Muscle layer of duodenum (tissue), 2 donors: ENCODE data around the gene FMNL2.
A peak's percentile ranks its signal among the peaks of the same experiment; 100 is the strongest.
"Not testable (repeated sequence)": the region's sequence is repeated elsewhere in the genome, so short reads cannot be mapped to it uniquely, and the experiment has no call there.

Experiments used
- H3K27ac ChIP-seq: one replicate; pipeline ENCODE4 v1.7.0; 2013; ENCODE audit warnings: mild to moderate bottlenecking, low read length
- H3K27me3 ChIP-seq: one replicate; pipeline ENCODE4 v1.7.0; 2013; ENCODE audit warnings: low read depth, mild to moderate bottlenecking, control low read depth, low read length
- H3K36me3 ChIP-seq, 2 donors: one replicate each; pipeline ENCODE4 v1.7.0; 2013; ENCODE audit warnings: low read length in 2 of 2, control low read depth in 1 of 2, mild to moderate bottlenecking in 1 of 2; ENCODE audit not compliant: insufficient read depth in 2 of 2, control insufficient read depth in 1 of 2
- H3K4me1 ChIP-seq, 2 donors: one replicate each; pipeline ENCODE4 v1.7.0; 2013; ENCODE audit warnings: low read length in 2 of 2, mild to moderate bottlenecking in 2 of 2, control low read depth in 1 of 2, moderate library complexity in 1 of 2; ENCODE audit not compliant: insufficient read depth in 2 of 2, control insufficient read depth in 1 of 2
- H3K4me3 ChIP-seq, 2 donors: one replicate each; pipeline ENCODE4 v1.7.0; 2013; ENCODE audit warnings: low read length in 2 of 2, low read depth in 1 of 2, mild to moderate bottlenecking in 1 of 2
- H3K9me3 ChIP-seq, 2 donors: one replicate each; pipeline ENCODE4 v1.7.0; 2013; ENCODE audit warnings: low read length in 2 of 2, control low read depth in 1 of 2, mild to moderate bottlenecking in 1 of 2; ENCODE audit not compliant: control insufficient read depth in 1 of 2
- donor health status: healthy.

FMNL2 gene

GRCh38 chr2:152322222-152322621 lies 12.8 kb upstream of the FMNL2 start:
- Histone ChIP-seq H3K4me1 (no peaks in the 10 kb centered on the region), H3K9me3 (no peaks in the 10 kb centered on the region), H3K27me3 (no peaks in the 10 kb centered on the region), H3K27ac (no peak overlapping the region), H3K4me3 (no peak overlapping the region), H3K36me3 (no peaks in the 10 kb centered on the region)

- not testable (repeated sequence) for H3K27me3 ChIP-seq, H3K4me3 ChIP-seq, H3K4me1 ChIP-seq, H3K9me3 ChIP-seq, H3K27ac ChIP-seq, H3K36me3 ChIP-seq
Observed at GRCh38 chr2:152325126-152325525, 9.8 kb upstream of the FMNL2 start.

GRCh38 chr2:152326710-152327109 lies 8.3 kb upstream of the FMNL2 start:
- H3K27ac ChIP-seq = no peak overlapping the region
- H3K9me3 ChIP-seq = no peaks in the 10 kb centered on the region
- H3K4me3 ChIP-seq = no peak overlapping the region
- no peaks in the 10 kb centered on the region for H3K36me3 ChIP-seq
- H3K27me3 ChIP-seq = no peaks in the 10 kb centered on the region
- no peaks in the 10 kb centered on the region for H3K4me1 ChIP-seq

GRCh38 chr2:152328013-152328412 lies 7.0 kb upstream of the FMNL2 start:
- Histone ChIP-seq H3K36me3 (no peaks in the 10 kb centered on the region), H3K4me3 (no peak overlapping the region), H3K27ac (no peak overlapping the region), H3K27me3 (no peaks in the 10 kb centered on the region), H3K9me3 (no peaks in the 10 kb centered on the region), H3K4me1 (no peaks in the 10 kb centered on the region)

- Histone ChIP-seq H3K9me3 (no peaks in the 10 kb centered on the region), H3K27me3 (no peaks in the 10 kb centered on the region), H3K4me1 (no peaks in the 10 kb centered on the region), H3K4me3 (no peak overlapping the region), H3K36me3 (no peaks in the 10 kb centered on the region), H3K27ac (no peak overlapping the region)
Observed at GRCh38 chr2:152330235-152330866, 4.6 kb upstream of the FMNL2 start.

GRCh38 chr2:152334701-152335015 lies 316 bp upstream of the FMNL2 start:
- Histone ChIP-seq H3K9me3 (no peaks in the 10 kb centered on the region), H3K4me1 (peaks cover 0 to 16% of the 10 kb centered on the region in 2 donors), H3K36me3 (no peaks in the 10 kb centered on the region), H3K4me3 (peak overlapping the region; percentile 68 to 97), H3K27ac (no peak overlapping the region), H3K27me3 (no peaks in the 10 kb centered on the region)

GRCh38 chr2:152335726-152336118 lies 748 bp downstream of the FMNL2 start:
- H3K27ac ChIP-seq = peak overlapping the region; percentile 65
- H3K4me1 ChIP-seq = peaks cover 0 to 16% of the 10 kb centered on the region in 2 donors
- peak overlapping the region; percentile 68 to 97 for H3K4me3 ChIP-seq
- no peaks in the 10 kb centered on the region for H3K9me3 ChIP-seq
- H3K36me3 ChIP-seq = no peaks in the 10 kb centered on the region
- H3K27me3 ChIP-seq = no peaks in the 10 kb centered on the region

- H3K27ac ChIP-seq = peak overlapping the region; percentile 65
- H3K4me1 ChIP-seq = peaks cover 0 to 16% of the 10 kb centered on the region in 2 donors
- no peaks in the 10 kb centered on the region for H3K36me3 ChIP-seq
- H3K4me3 ChIP-seq = peak overlapping the region; percentile 68 to 97
- H3K27me3 ChIP-seq = no peaks in the 10 kb centered on the region
- no peaks in the 10 kb centered on the region for H3K9me3 ChIP-seq
Observed at GRCh38 chr2:152336119-152336853, 1.3 kb downstream of the FMNL2 start.

- Histone ChIP-seq H3K4me3 (peak overlapping the region; percentile 68 to 97), H3K36me3 (no peaks in the 10 kb centered on the region), H3K27ac (peak overlapping the region; percentile 65), H3K27me3 (no peaks in the 10 kb centered on the region), H3K9me3 (no peaks in the 10 kb centered on the region), H3K4me1 (peaks cover 0 to 16% of the 10 kb centered on the region in 2 donors)
Observed at GRCh38 chr2:152336854-152337510, 2.0 kb downstream of the FMNL2 start.

- H3K27ac ChIP-seq = no peak overlapping the region
- H3K4me1 ChIP-seq = peaks cover 0 to 16% of the 10 kb centered on the region in 2 donors
- H3K4me3 ChIP-seq = peak overlapping the region in 1 of 2 donors; percentile 97
- H3K9me3 ChIP-seq = no peaks in the 10 kb centered on the region
- no peaks in the 10 kb centered on the region for H3K27me3 ChIP-seq
- no peaks in the 10 kb centered on the region for H3K36me3 ChIP-seq
Observed at GRCh38 chr2:152337511-152337903, 2.5 kb downstream of the FMNL2 start.

- Histone ChIP-seq H3K9me3 (no peaks in the 10 kb centered on the region), H3K4me1 (peaks cover 0 to 16% of the 10 kb centered on the region in 2 donors)
Observed at GRCh38 chr2:152339556-152340286, 4.7 kb downstream of the FMNL2 start.

More at GRCh38 chr2:152339556-152340286, 4.7 kb downstream of the FMNL2 start:
- Histone ChIP-seq H3K27me3 (no peaks in the 10 kb centered on the region), H3K36me3 (no peaks in the 10 kb centered on the region), H3K27ac (no peak overlapping the region), H3K4me3 (no peak overlapping the region)
